H1 (cell line): ENCODE data around the gene SEMA7A. TPM values are rescaled to one million over a fixed set of nuclear protein-coding genes. Genes with fewer than 3 reads are reported as not detected.

ENCODE experiments used
- CTCF ChIA-PET: fragments of 300-600 bp; sonication (Branson Sonifier 250); formaldehyde crosslinking; loops from one replicate; lab custom pipeline; 2021; ENCODE audit not compliant: partially characterized antibody; lab: Charles Lee
- POLR2A ChIA-PET: fragments of 300-600 bp; sonication (Branson Sonifier 250); formaldehyde crosslinking; loops from one replicate; lab custom pipeline; 2021; ENCODE audit warnings: inconsistent platforms; ENCODE audit not compliant: partially characterized antibody; lab: Charles Lee
- DNase-seq, 2 experiments: peaks; one replicate each; pipeline versions ENCODE4 v3.0.0 to v3.0.0-alpha.2; 2010 to 2022; ENCODE audit warnings: low spot score in 2 of 2, low read depth in 1 of 2, mixed read lengths in 1 of 2
- FAIRE-seq: peaks from 2 replicates; lab custom pipeline; 2011; peaks lifted over from hg19 to GRCh38; lab: Jason Lieb, UNC
- H2AFZ ChIP-seq: 2 replicates; pipeline ENCODE4 v1.8.1; 2012; ENCODE audit warnings: low read length, inconsistent platforms
- H2AK5ac ChIP-seq: 2 replicates; pipeline ENCODE4 v1.6.1; 2013; ENCODE audit warnings: low read depth, low read length
- H2BK120ac ChIP-seq: replicated peaks from 2 replicates; pipeline ENCODE3; 2013; ENCODE audit warnings: low read depth, low read length, inconsistent platforms
- H2BK12ac ChIP-seq: 2 replicates; pipeline ENCODE4 v1.6.1; 2013; ENCODE audit warnings: low read depth, low read length
- H2BK15ac ChIP-seq: 2 replicates; pipeline ENCODE4 v1.6.1; 2013; ENCODE audit warnings: low read length
- H2BK20ac ChIP-seq: 2 replicates; pipeline ENCODE4 v1.6.1; 2013; ENCODE audit warnings: low read length
- H2BK5ac ChIP-seq: 2 replicates; pipeline ENCODE4 v1.6.1; 2013; ENCODE audit warnings: low read depth, low read length
- H3K14ac ChIP-seq: 2 replicates; pipeline ENCODE4 v1.6.1; 2013; ENCODE audit warnings: inconsistent platforms; ENCODE audit not compliant: insufficient read length
- H3K18ac ChIP-seq: 2 replicates; pipeline ENCODE4 v1.6.1; 2013; ENCODE audit warnings: low read length; ENCODE audit errors: extremely low read depth
- H3K23ac ChIP-seq: 2 replicates; pipeline ENCODE4 v1.6.1; 2013; ENCODE audit warnings: inconsistent platforms; ENCODE audit not compliant: insufficient read length
- H3K23me2 ChIP-seq: 2 replicates; pipeline ENCODE4 v1.6.1; 2013; ENCODE audit warnings: low read depth, low read length
- H3K27ac ChIP-seq: 2 replicates; pipeline ENCODE4 v1.6.1; 2011; ENCODE audit warnings: low read depth, low read length, inconsistent platforms
- H3K27me3 ChIP-seq, 4 experiments: replicated peaks in 1 of 4; 1 replicate in 1 of 4; 2 replicates in 3 of 4; pipeline versions ENCODE4 v1.6.1 to v1.8.1; 2011 to 2013; ENCODE audit warnings: low read length in 3 of 4, mild to moderate bottlenecking in 3 of 4, inconsistent platforms in 2 of 4, mixed read lengths in 2 of 4, moderate library complexity in 1 of 4; ENCODE audit not compliant: control insufficient read depth in 3 of 4, insufficient read depth in 3 of 4; ENCODE audit errors: extremely low read depth in 1 of 4
- H3K36me3 ChIP-seq, 4 experiments: 2 replicates each; pipeline versions ENCODE4 v1.6.1 to v1.8.1; 2011 to 2013; ENCODE audit warnings: mild to moderate bottlenecking in 4 of 4, low read length in 3 of 4, moderate library complexity in 2 of 4, control low read depth in 1 of 4, inconsistent platforms in 1 of 4; ENCODE audit not compliant: insufficient read depth in 4 of 4, control insufficient read depth in 2 of 4
- H3K4ac ChIP-seq: replicated peaks from 2 replicates; pipeline ENCODE3; 2013; ENCODE audit warnings: low read length, low read depth, mixed read lengths, inconsistent platforms; ENCODE audit not compliant: insufficient read length
- H3K4me1 ChIP-seq, 4 experiments: replicated peaks in 1 of 4; 1 replicate in 1 of 4; 2 replicates in 3 of 4; pipeline versions ENCODE4 v1.6.1 to v1.8.1; 2011 to 2013; ENCODE audit warnings: low read length in 3 of 4, inconsistent platforms in 2 of 4, mixed read lengths in 1 of 4; ENCODE audit not compliant: insufficient read depth in 4 of 4, control insufficient read depth in 3 of 4
- H3K4me2 ChIP-seq, 2 experiments: 2 replicates each; pipeline versions ENCODE4 v1.6.1 to v1.8.1; 2011 to 2013; ENCODE audit warnings: low read depth in 2 of 2, low read length in 2 of 2, control low read depth in 1 of 2, inconsistent platforms in 1 of 2, mild to moderate bottlenecking in 1 of 2; ENCODE audit not compliant: insufficient read depth in 1 of 2
- H3K4me3 ChIP-seq, 4 experiments: fragments of 200-600, 300-600 bp in 1 of 4; sonication (generic), shearing (Covaris generic), sonication (Bioruptor Twin) in 1 of 4; 2 replicates each; pipeline versions ENCODE4 v1.5.1 to v1.8.1; 2011 to 2016; ENCODE audit warnings: low read length in 4 of 4, low read depth in 3 of 4, control low read depth in 2 of 4, inconsistent platforms in 2 of 4, mild to moderate bottlenecking in 2 of 4, mixed read lengths in 1 of 4, moderate library complexity in 1 of 4; ENCODE audit not compliant: insufficient read depth in 2 of 4; ENCODE audit errors: extremely low read depth in 1 of 4
- H3K56ac ChIP-seq: replicated peaks from 2 replicates; pipeline ENCODE3; 2013; ENCODE audit warnings: low read depth, mild to moderate bottlenecking, mixed read lengths, low read length, inconsistent platforms; ENCODE audit not compliant: insufficient read length
- H3K79me1 ChIP-seq: 2 replicates; pipeline ENCODE4 v1.6.1; 2013; ENCODE audit warnings: low read depth, low read length, control low read depth
- H3K79me2 ChIP-seq, 2 experiments: 2 replicates each; pipeline versions ENCODE4 v1.6.1 to v1.8.1; 2012 to 2013; ENCODE audit warnings: low read length in 2 of 2, mild to moderate bottlenecking in 2 of 2, inconsistent platforms in 1 of 2; ENCODE audit not compliant: insufficient read depth in 2 of 2, control insufficient read depth in 1 of 2
- H3K9ac ChIP-seq, 4 experiments: replicated peaks in 1 of 4; 1 replicate in 1 of 4; 2 replicates in 3 of 4; pipeline versions ENCODE4 v1.6.1 to v1.8.1; 2011 to 2013; ENCODE audit warnings: low read depth in 3 of 4, low read length in 3 of 4, control low read depth in 2 of 4, mild to moderate bottlenecking in 2 of 4, moderate library complexity in 2 of 4, inconsistent platforms in 1 of 4; ENCODE audit errors: extremely low read depth in 1 of 4
- H3K9me3 ChIP-seq, 2 experiments: 2 replicates each; pipeline versions ENCODE4 v1.6.1 to v1.8.1; 2012 to 2013; ENCODE audit warnings: mild to moderate bottlenecking in 2 of 2, moderate library complexity in 2 of 2, control low read depth in 1 of 2, inconsistent platforms in 1 of 2, low read depth in 1 of 2, low read length in 1 of 2, mixed read lengths in 1 of 2; ENCODE audit not compliant: insufficient read depth in 2 of 2
- H4K20me1 ChIP-seq, 2 experiments: replicated peaks in 1 of 2; 2 replicates each; pipeline versions ENCODE3 to v1.8.1; 2011 to 2013; ENCODE audit warnings: inconsistent platforms in 2 of 2, low read length in 2 of 2, mild to moderate bottlenecking in 1 of 2; ENCODE audit not compliant: insufficient read depth in 2 of 2, control insufficient read depth in 1 of 2
- H4K5ac ChIP-seq: 2 replicates; pipeline ENCODE4 v1.6.1; 2013; ENCODE audit warnings: low read length, low read depth, mixed read lengths, inconsistent platforms; ENCODE audit not compliant: insufficient read length
- H4K8ac ChIP-seq: 2 replicates; pipeline ENCODE4 v1.8.0; 2013; ENCODE audit warnings: mild to moderate bottlenecking, moderate library complexity, low read length, inconsistent platforms; ENCODE audit not compliant: insufficient read depth; ENCODE audit errors: extremely low read depth
- H4K91ac ChIP-seq: replicated peaks from 2 replicates; pipeline ENCODE3; 2013; ENCODE audit warnings: low read length, mixed read lengths, inconsistent platforms; ENCODE audit not compliant: insufficient read length
- ASH2L ChIP-seq: fragments of 200-600, 300-600 bp; sonication (generic); IDR thresholded peaks from one replicate; pipeline ENCODE4 v1.7.1; 2017; ENCODE audit warnings: low read length
- ATF3 ChIP-seq: IDR thresholded peaks from 2 replicates; pipeline ENCODE4 v1.6.1; 2011; ENCODE audit warnings: low read depth, mild to moderate bottlenecking, low read length; ENCODE audit not compliant: insufficient read depth
- CTBP2 ChIP-seq: IDR thresholded peaks from 2 replicates; pipeline ENCODE4 v1.7.0; 2011; ENCODE audit warnings: borderline replicate concordance, mild to moderate bottlenecking, moderate library complexity, mixed read lengths, low read length; ENCODE audit not compliant: insufficient read depth, insufficient read length
- EP300 ChIP-seq, 2 experiments: IDR thresholded peaks; 1 replicate in 1 of 2; 2 replicates in 1 of 2; pipeline ENCODE4 v1.6.1; 2011 to 2012; ENCODE audit warnings: low read depth in 2 of 2, low read length in 2 of 2, mild to moderate bottlenecking in 2 of 2, borderline replicate concordance in 1 of 2, inconsistent platforms in 1 of 2, moderate library complexity in 1 of 2
- GTF2F1 ChIP-seq: IDR thresholded peaks from 2 replicates; pipeline ENCODE4 v1.6.1; 2012; ENCODE audit warnings: low read depth, low read length, improper control_type of control experiment, borderline replicate concordance
- HDAC2 ChIP-seq, 2 experiments: fragments of 300-600 bp in 1 of 2; sonication (generic) in 1 of 2; IDR thresholded peaks; 2 replicates each; pipeline ENCODE4 v1.6.1; 2011 to 2012; ENCODE audit warnings: low read depth in 2 of 2, low read length in 2 of 2, mild to moderate bottlenecking in 2 of 2, moderate library complexity in 2 of 2, borderline replicate concordance in 1 of 2, inconsistent platforms in 1 of 2
- HDAC6 ChIP-seq: IDR thresholded peaks from one replicate; pipeline ENCODE4 v1.7.1; 2012; ENCODE audit warnings: low read depth, mild to moderate bottlenecking, inconsistent platforms, low read length, moderate library complexity
- NANOG ChIP-seq: IDR thresholded peaks from 2 replicates; pipeline ENCODE4 v1.6.1; 2011; ENCODE audit warnings: low read length, low read depth, mild to moderate bottlenecking, inconsistent platforms; ENCODE audit not compliant: insufficient read depth, poor library complexity, severe bottlenecking
- RFX5 ChIP-seq: IDR thresholded peaks from 2 replicates; pipeline ENCODE4 v1.6.1; 2011; ENCODE audit warnings: low read depth, low read length, improper control_type of control experiment, borderline replicate concordance
- SP4 ChIP-seq: IDR thresholded peaks from 2 replicates; pipeline ENCODE4 v1.6.1; 2012; ENCODE audit warnings: low read length, inconsistent platforms
- TEAD4 ChIP-seq: IDR thresholded peaks from 2 replicates; pipeline ENCODE4 v1.6.1; 2012; ENCODE audit warnings: low read depth, low read length, inconsistent platforms, mixed read lengths
- polyA plus RNA-seq, 7 experiments: library from polyadenylated mRNA; depleted of rRNA in 3 of 7; stranded (reverse) in 5 of 7; unstranded in 2 of 7; fragments of >200 nt in 5 of 7; fragments of 200-250 nt in 2 of 7; gene quantifications; 1 replicate in 5 of 7; 2 replicates in 1 of 7; 4 replicates in 1 of 7; pipeline versions ENCODE4 v1.2.1 to v1.2.3, GENCODE V29; 2011 to 2013; ENCODE audit warnings: missing spikeins in 2 of 7, mixed read lengths in 2 of 7
- total RNA-seq: library from RNA; stranded (reverse); fragmentation: NEBNext Ultra II Directional; extraction: Animal tissue kit (Norgen Biotek cat#: 25700); gene quantifications from 2 replicates; pipeline ENCODE4 v1.2.1, GENCODE V29; 2021

The SEMA7A gene
- total and polyA plus RNA-seq, 2 of the 8 experiments (the other 6 are each of a cell fraction or from before 2014, with no cell fraction given): 10.7 to 15.0 TPM

- H2AFZ ChIP-seq: no peak overlapping the region
- H3K18ac ChIP-seq: no peak overlapping the region
- no peak for DNase-seq
- H3K79me2 ChIP-seq: peaks cover 0 to 15% of the 10 kb centered on the region in 2 experiments; a peak in 2 of 4 replicates
- no peak overlapping the region for H2AK5ac ChIP-seq
- H3K4me3 ChIP-seq: no peak overlapping the region
- FAIRE-seq: no peak
- no peak overlapping the region for H3K4me2 ChIP-seq
- H2BK15ac ChIP-seq: no peak overlapping the region
- no peak overlapping the region for H4K5ac ChIP-seq
- H3K4ac ChIP-seq: no peak overlapping the region
- H3K23ac ChIP-seq: no peak overlapping the region
- H3K79me1 ChIP-seq: no peaks in the 10 kb centered on the region; the same call in 1 of the 2 replicates
- H2BK5ac ChIP-seq: no peak overlapping the region
- peaks cover 0 to 5% (median 2%) of the 10 kb centered on the region in 4 experiments; a peak in 5 of 8 replicates for H3K36me3 ChIP-seq
- H3K14ac ChIP-seq: no peak overlapping the region
- no peak overlapping the region for H3K56ac ChIP-seq
- POLR2A ChIA-PET: interaction anchor here (1.2 kb wide), 1 partner anchor 19 kb away, joined by 4 read pairs; no protein-coding TSS in a partner anchor
- H4K91ac ChIP-seq: no peak overlapping the region
- no peak overlapping the region for H2BK12ac ChIP-seq
- H3K27me3 ChIP-seq: no peaks in the 10 kb centered on the region
- H3K4me1 ChIP-seq: no peaks in the 10 kb centered on the region; a peak in 1 of 7 replicates
- H4K20me1 ChIP-seq: no peaks in the 10 kb centered on the region
- no peak overlapping the region for H4K8ac ChIP-seq
- H3K23me2 ChIP-seq: peaks cover 15% of the 10 kb centered on the region
- H2BK20ac ChIP-seq: no peak overlapping the region
- no peak overlapping the region for H2BK120ac ChIP-seq
- H3K9ac ChIP-seq: no peak overlapping the region
- CTCF ChIA-PET: no interaction called here
- no peaks in the 10 kb centered on the region; a peak in 1 of 4 replicates for H3K9me3 ChIP-seq
- H3K27ac ChIP-seq: no peak overlapping the region
- no peak for TF ChIP-seq RFX5
- no peak for TF ChIP-seq HDAC6
- TF ChIP-seq TEAD4: no peak
- TF ChIP-seq CTBP2: no peak
- no peak for TF ChIP-seq ASH2L
- no peak for TF ChIP-seq HDAC2 (IDR thresholded peaks at IDR 0.05; ENCODE audit: borderline replicate concordance in 1 of 2, low read depth in 2 of 2, low read length in 2 of 2)
- TF ChIP-seq ATF3: no peak
- no peak for TF ChIP-seq GTF2F1
- TF ChIP-seq EP300 (IDR thresholded peaks at IDR 0.05; ENCODE audit: borderline replicate concordance in 1 of 2, low read depth in 2 of 2, low read length in 2 of 2): no peak
- TF ChIP-seq NANOG: no peak
- no peak for TF ChIP-seq SP4
Observed at GRCh38 chr15:74463634-74464033, 29.9 kb upstream of the SEMA7A start.
